Gastrocnemius medialis (tissue), 4 donors: ENCODE results near the gene RETREG3. TPM values are rescaled to one million over a fixed set of nuclear protein-coding genes. Genes with fewer than 3 reads are reported as not detected.

ENCODE experiments used
- ATAC-seq, 2 donors: fragments of 150-250 bp; one replicate each; pipeline ENCODE4 v1.9.1; 2016
- DNase-seq, 2 donors: peaks; one replicate each; pipeline ENCODE4 v3.0.0-alpha.2; 2019
- H3K27ac ChIP-seq, 4 donors: fragments of 200-600 bp; sonication (generic); 1 replicate in 1 of 4; 2 replicates in 3 of 4; pipeline ENCODE4 v1.5.1; 2016 to 2018; ENCODE audit warnings: mild to moderate bottlenecking in 2 of 4, moderate library complexity in 1 of 4
- H3K27me3 ChIP-seq, 3 donors: fragments of 200-600 bp; sonication (generic) in 2 of 3; 1 replicate in 1 of 3; 2 replicates in 2 of 3; pipeline versions ENCODE4 v1.5.1 to v1.6.0; 2016 to 2019; ENCODE audit warnings: mild to moderate bottlenecking in 1 of 3, moderate library complexity in 1 of 3
- H3K36me3 ChIP-seq, 2 donors: fragments of 200-600 bp; sonication (generic) in 1 of 2; one replicate each; pipeline ENCODE4 v1.5.1; 2017 to 2018
- H3K4me1 ChIP-seq, 2 donors: fragments of 200-600 bp; sonication (generic) in 1 of 2; one replicate each; pipeline ENCODE4 v1.5.1; 2016 to 2017; ENCODE audit warnings: mild to moderate bottlenecking in 2 of 2
- H3K4me3 ChIP-seq, 4 donors: fragments of 200-600 bp; sonication (generic) in 3 of 4; 1 replicate in 1 of 4; 2 replicates in 3 of 4; pipeline ENCODE4 v1.5.1; 2016 to 2019; ENCODE audit warnings: mild to moderate bottlenecking in 2 of 4
- H3K9me3 ChIP-seq, 3 donors: fragments of 200-600 bp; sonication (generic) in 2 of 3; 1 replicate in 1 of 3; 2 replicates in 2 of 3; pipeline ENCODE4 v1.5.1; 2016 to 2019
- POLR2A ChIP-seq, 2 donors: fragments of 450-650 bp; IDR thresholded peaks; one replicate each; pipeline ENCODE4 v1.6.1; 2017; ENCODE audit warnings: antibody characterized with exemption in 2 of 2, mild to moderate bottlenecking in 2 of 2, moderate library complexity in 2 of 2
- in situ Hi-C, 4 donors: fragments of 200-750 bp; cut with MboI; loops; one replicate each; pipeline versions ENCODE4 v1.15.0 to v1.8.0; 2017; ENCODE audit warnings: low sequenced_read_pairs in 4 of 4
- intact Hi-C: fragments of 100-400 bp; cut with DNase I; formaldehyde crosslinking; loops from one replicate; pipeline ENCODE4 v1.15.1; 2023; ENCODE audit warnings: low total_unique reads
- total RNA-seq, 4 donors: library from RNA; depleted of rRNA; stranded (reverse); fragments of >200 nt; gene quantifications; one replicate each; pipeline versions ENCODE4 v1.1.0 to v1.2.3, GENCODE V29; 2016
- TF ChIP-seq, protein P1 (sequence below), 5 experiments: fragments of 450-650 bp in 3 of 5; fragments of 200-600 bp in 2 of 5; sonication (generic) in 2 of 5; IDR thresholded peaks in 4 of 5; conservative IDR thresholded peaks in 1 of 5; 1 replicate in 4 of 5; 2 replicates in 1 of 5; pipeline ENCODE4 v1.5.1; 2016 to 2019; ENCODE audit warnings: antibody characterized with exemption in 5 of 5, mild to moderate bottlenecking in 3 of 5, moderate library complexity in 3 of 5

Gene RETREG3
- total RNA-seq, 4 donors from 2014 or later: 50.7 to 65.5 (median 60.5) TPM

- intact Hi-C loops (loop anchor here (1.0 kb wide), 2 partner anchors 31 to 71 kb away; partner anchors contain the start of gene PSMC3IP), in situ Hi-C loops (no loop called here)
- DNase-seq (no peak), ATAC-seq (peak; percentile 55 to 57)
- Histone ChIP-seq H3K4me3 (peak overlapping the region; percentile 92 to 100 (median 94)), H3K27me3 (no peaks in the 10 kb centered on the region), H3K9me3 (no peaks in the 10 kb centered on the region), H3K4me1 (peaks cover 49 to 51% of the 10 kb centered on the region in 2 donors), H3K27ac (peak overlapping the region; percentile 93 to 99 (median 96)), H3K36me3 (peaks cover 0 to 19% of the 10 kb centered on the region in 2 donors)
- no peak for TF ChIP-seq POLR2A (IDR thresholded peaks at IDR 0.05)
- TF ChIP-seq, protein P1, sequence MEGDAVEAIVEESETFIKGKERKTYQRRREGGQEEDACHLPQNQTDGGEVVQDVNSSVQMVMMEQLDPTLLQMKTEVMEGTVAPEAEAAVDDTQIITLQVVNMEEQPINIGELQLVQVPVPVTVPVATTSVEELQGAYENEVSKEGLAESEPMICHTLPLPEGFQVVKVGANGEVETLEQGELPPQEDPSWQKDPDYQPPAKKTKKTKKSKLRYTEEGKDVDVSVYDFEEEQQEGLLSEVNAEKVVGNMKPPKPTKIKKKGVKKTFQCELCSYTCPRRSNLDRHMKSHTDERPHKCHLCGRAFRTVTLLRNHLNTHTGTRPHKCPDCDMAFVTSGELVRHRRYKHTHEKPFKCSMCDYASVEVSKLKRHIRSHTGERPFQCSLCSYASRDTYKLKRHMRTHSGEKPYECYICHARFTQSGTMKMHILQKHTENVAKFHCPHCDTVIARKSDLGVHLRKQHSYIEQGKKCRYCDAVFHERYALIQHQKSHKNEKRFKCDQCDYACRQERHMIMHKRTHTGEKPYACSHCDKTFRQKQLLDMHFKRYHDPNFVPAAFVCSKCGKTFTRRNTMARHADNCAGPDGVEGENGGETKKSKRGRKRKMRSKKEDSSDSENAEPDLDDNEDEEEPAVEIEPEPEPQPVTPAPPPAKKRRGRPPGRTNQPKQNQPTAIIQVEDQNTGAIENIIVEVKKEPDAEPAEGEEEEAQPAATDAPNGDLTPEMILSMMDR (IDR thresholded peaks at IDR 0.05 in 4 of 5, conservative IDR thresholded peaks at IDR 0.05 in 1 of 5): peak in 1 of 5 experiments; percentile 38
These were observed 631 bp downstream of the RETREG3 start for GRCh38 chr17:42608305-42609181.

GRCh38 chr17:42607769-42608168, 1.4 kb downstream of the RETREG3 start:
- no peaks in the 10 kb centered on the region for H3K9me3 ChIP-seq
- ATAC-seq (no peak), DNase-seq (no peak)
- H3K4me3 ChIP-seq: peak overlapping the region; percentile 92 to 100 (median 94)
- peaks cover 49 to 51% of the 10 kb centered on the region in 2 donors for H3K4me1 ChIP-seq
- H3K36me3 ChIP-seq: peaks cover 0 to 11% of the 10 kb centered on the region in 2 donors
- peak overlapping the region; percentile 93 to 99 (median 96) for H3K27ac ChIP-seq
- in situ Hi-C loops: no loop called here
- intact Hi-C loops: no loop called here
- TF ChIP-seq, protein P1 (IDR thresholded peaks at IDR 0.05 in 4 of 5, conservative IDR thresholded peaks at IDR 0.05 in 1 of 5): no peak
- no peak for TF ChIP-seq POLR2A (IDR thresholded peaks at IDR 0.05)
- H3K27me3 ChIP-seq: no peaks in the 10 kb centered on the region

DNA sequence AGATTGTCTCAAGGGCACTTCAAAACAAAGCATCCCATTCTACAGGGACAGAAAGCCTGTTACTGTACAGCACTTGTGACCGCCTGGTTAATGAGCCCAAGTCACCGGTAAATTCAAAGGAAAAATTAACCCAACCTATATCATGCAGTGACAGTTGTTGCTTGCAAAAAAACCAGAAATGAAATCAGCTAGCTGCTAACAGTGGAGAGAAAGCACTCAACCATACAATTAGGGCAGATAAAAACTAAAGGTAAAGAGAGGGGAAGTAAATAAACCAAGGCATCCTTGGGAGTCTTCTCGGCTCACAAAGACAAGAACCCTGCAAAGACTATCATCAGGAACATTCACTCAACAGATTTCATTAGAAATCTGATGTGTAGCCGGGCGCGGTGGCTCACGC, 5.9 kb downstream of the RETREG3 start:
- intact Hi-C loops (no loop called here), in situ Hi-C loops (no loop called here)
- no peak for TF ChIP-seq POLR2A (IDR thresholded peaks at IDR 0.05)
- TF ChIP-seq, protein P1 (IDR thresholded peaks at IDR 0.05 in 4 of 5, conservative IDR thresholded peaks at IDR 0.05 in 1 of 5): no peak
- no peak overlapping the region for H3K4me3 ChIP-seq
- no peak overlapping the region for H3K27ac ChIP-seq
- ATAC-seq (no peak), DNase-seq (no peak)
- H3K27me3 ChIP-seq: no peaks in the 10 kb centered on the region
- H3K9me3 ChIP-seq: no peaks in the 10 kb centered on the region
- H3K36me3 ChIP-seq: no peaks in the 10 kb centered on the region
- H3K4me1 ChIP-seq: peaks cover 50 to 52% of the 10 kb centered on the region in 2 donors

- intact Hi-C loops: no loop called here
- H3K27ac ChIP-seq: peak overlapping the region; percentile 32 to 57 (median 42)
- in situ Hi-C loops: loop anchor here in 2 of 4 donors (25.0 kb wide), 2 partner anchors 88 to 163 kb away; partner anchors contain the start of genes CCR10 (in 2 of the 2), CNTNAP1 (in 2 of the 2), PLEKHH3 (in 2 of the 2) and RAMP2 (in 1 of the 2)
- DNase-seq: peak; percentile 23 to 45
- TF ChIP-seq, protein P1 (IDR thresholded peaks at IDR 0.05 in 4 of 5, conservative IDR thresholded peaks at IDR 0.05 in 1 of 5): no peak
- no peak for TF ChIP-seq POLR2A (IDR thresholded peaks at IDR 0.05)
- peak; percentile 75 to 82 for ATAC-seq
- H3K4me1 ChIP-seq: peaks cover 15 to 20% of the 10 kb centered on the region in 2 donors
- no peaks in the 10 kb centered on the region for H3K27me3 ChIP-seq
- H3K9me3 ChIP-seq: no peaks in the 10 kb centered on the region
- H3K4me3 ChIP-seq: no peak overlapping the region
- H3K36me3 ChIP-seq: no peaks in the 10 kb centered on the region
These were observed 10.3 kb downstream of the RETREG3 start for GRCh38 chr17:42598905-42599304.
